GM21423 (cell line): Measurements from ENCODE around the gene SFTPA2.
A peak's percentile ranks its signal among the peaks of the same experiment; 100 is the strongest.
"Not testable (repeated sequence)": the region's sequence is repeated elsewhere in the genome, so short reads cannot be mapped to it uniquely, and the experiment has no call there.

Experiments
- ATAC-seq: cut with Tn5 transposase; IDR thresholded peaks from one replicate; pipeline ENCODE4 v1.9.1; 2021; ENCODE audit warnings: mild to moderate bottlenecking, moderate library complexity; ENCODE audit not compliant: unreplicated experiment

SFTPA2 gene

GRCh38 chr10:79516532-79517205 is 43.5 kb downstream of the SFTPA2 start:
- not testable (repeated sequence) for ATAC-seq

GRCh38 chr10:79511891-79512583 is 48.2 kb downstream of the SFTPA2 start, which contains the start of gene EIF5AL1:
EIF5AL1 (plus strand) TSS chr10:79512533; CDS start chr10:79512650, 117 bp downstream.
- not testable (repeated sequence) for ATAC-seq

- ATAC-seq = not testable (repeated sequence)
Observed at GRCh38 chr10:79509934-79510508, 50.2 kb downstream of the SFTPA2 start.

- peak; percentile 58 for ATAC-seq
Observed at GRCh38 chr10:79509306-79509933, 50.8 kb downstream of the SFTPA2 start.

- not testable (repeated sequence) for ATAC-seq
Observed at GRCh38 chr10:79508245-79508644, 52.0 kb downstream of the SFTPA2 start.

DNA sequence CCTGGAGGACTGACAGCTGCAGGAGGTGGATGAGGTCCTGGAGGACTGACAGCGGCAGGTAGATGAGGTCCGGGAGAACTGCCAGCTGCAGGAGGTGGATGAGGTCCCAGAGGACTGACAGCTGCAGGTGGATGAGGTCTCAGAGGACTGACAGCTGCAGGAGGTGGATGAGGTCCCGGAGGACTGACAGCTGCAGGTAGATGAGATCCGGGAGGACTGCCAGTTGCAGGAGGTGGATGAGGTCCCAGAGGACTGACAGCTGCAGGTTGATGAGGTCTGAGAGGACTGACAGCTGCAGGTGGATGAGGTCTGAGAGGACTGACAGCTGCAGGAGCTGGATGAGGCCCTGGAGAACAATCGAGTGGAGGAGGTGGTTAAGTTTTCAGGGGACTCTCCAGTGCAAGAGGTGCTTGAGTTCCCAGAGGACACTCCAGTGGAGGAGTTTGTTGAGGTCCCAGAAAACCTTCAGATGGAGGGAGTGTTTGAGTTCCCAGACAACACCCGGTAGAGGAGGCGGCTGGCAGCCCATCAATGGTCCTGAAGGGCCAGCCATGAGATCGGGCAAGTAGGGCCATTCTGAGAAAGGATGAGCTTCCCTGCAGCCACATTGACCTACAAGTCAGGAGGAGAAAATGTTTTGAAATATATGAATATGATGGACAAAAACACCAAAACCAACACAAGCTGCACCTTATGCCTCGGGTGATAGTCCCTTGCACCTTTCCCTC is 52.6 kb downstream of the SFTPA2 start:
- no peak for ATAC-seq
